ENCODE data around the gene WDFY4.

GRCh38 chr10:49010865-49011264, 326.2 kb downstream of the WDFY4 start:
- TF ChIP-seq CTCF (IDR thresholded peaks at IDR 0.05) (no peak), POLR2A (IDR thresholded peaks at IDR 0.05) (no peak), EP300 (IDR thresholded peaks at IDR 0.05) (no peak)
